Measurements from ENCODE around the gene UGT1A8.

Gene UGT1A8

GRCh38 chr2:233706720-233707119, 89.3 kb downstream of the UGT1A8 start:
- Histone ChIP-seq H3K27ac (ENCODE audit: insufficient read depth, low read length, poor library complexity, severe bottlenecking) (no peak overlapping the region), H3K9me3 (ENCODE audit: control insufficient read depth, low read length) (no peaks in the 10 kb centered on the region)

GRCh38 chr2:233707940-233708644, 90.7 kb downstream of the UGT1A8 start:
- no peak for DNase-seq
- no peaks in the 10 kb centered on the region for H3K36me3 ChIP-seq (ENCODE audit: control insufficient read depth, insufficient read depth, low read length)
- no peaks in the 10 kb centered on the region for H3K9me3 ChIP-seq (ENCODE audit: control insufficient read depth, low read length)
- H3K27me3 ChIP-seq (replicated peaks; ENCODE audit: control insufficient read depth, insufficient read depth, low read length, poor library complexity, severe bottlenecking), result peaks cover 8% of the 10 kb centered on the region
- no peaks in the 10 kb centered on the region for H3K4me1 ChIP-seq (ENCODE audit: control insufficient read depth, insufficient read depth, low read length, poor library complexity, severe bottlenecking)
- no peak overlapping the region for H3K27ac ChIP-seq (ENCODE audit: insufficient read depth, low read length, poor library complexity, severe bottlenecking)
- no peak overlapping the region for H3K4me3 ChIP-seq (ENCODE audit: insufficient read depth, low read depth, low read length, poor library complexity, severe bottlenecking)

More at GRCh38 chr2:233706720-233707119, 89.3 kb downstream of the UGT1A8 start:
- H3K4me3 ChIP-seq (ENCODE audit: insufficient read depth, low read depth, low read length, poor library complexity, severe bottlenecking), result no peak overlapping the region
- H3K27me3 ChIP-seq (replicated peaks; ENCODE audit: control insufficient read depth, insufficient read depth, low read length, poor library complexity, severe bottlenecking), result peaks cover 5% of the 10 kb centered on the region
- no peaks in the 10 kb centered on the region for H3K4me1 ChIP-seq (ENCODE audit: control insufficient read depth, insufficient read depth, low read length, poor library complexity, severe bottlenecking)
- H3K36me3 ChIP-seq (ENCODE audit: control insufficient read depth, insufficient read depth, low read length), result no peaks in the 10 kb centered on the region
- DNase-seq, result no peak

GRCh38 chr2:233708942-233709341, 91.5 kb downstream of the UGT1A8 start:
- H3K4me3 ChIP-seq (ENCODE audit: insufficient read depth, low read depth, low read length, poor library complexity, severe bottlenecking), result no peak overlapping the region
- H3K27me3 ChIP-seq (replicated peaks; ENCODE audit: control insufficient read depth, insufficient read depth, low read length, poor library complexity, severe bottlenecking), result peaks cover 7% of the 10 kb centered on the region
- no peaks in the 10 kb centered on the region for H3K36me3 ChIP-seq (ENCODE audit: control insufficient read depth, insufficient read depth, low read length)
- no peaks in the 10 kb centered on the region for H3K4me1 ChIP-seq (ENCODE audit: control insufficient read depth, insufficient read depth, low read length, poor library complexity, severe bottlenecking)
- no peak for DNase-seq
- no peak overlapping the region for H3K27ac ChIP-seq (ENCODE audit: insufficient read depth, low read length, poor library complexity, severe bottlenecking)
- H3K9me3 ChIP-seq (ENCODE audit: control insufficient read depth, low read length), result no peaks in the 10 kb centered on the region

GRCh38 chr2:233711312-233712008, 94.0 kb downstream of the UGT1A8 start:
- no peak overlapping the region for H3K27ac ChIP-seq (ENCODE audit: insufficient read depth, low read length, poor library complexity, severe bottlenecking)
- H3K4me1 ChIP-seq (ENCODE audit: control insufficient read depth, insufficient read depth, low read length, poor library complexity, severe bottlenecking), result no peaks in the 10 kb centered on the region
- H3K36me3 ChIP-seq (ENCODE audit: control insufficient read depth, insufficient read depth, low read length), result no peaks in the 10 kb centered on the region
- H3K9me3 ChIP-seq (ENCODE audit: control insufficient read depth, low read length), result no peaks in the 10 kb centered on the region
- peak in 2 of 3 donors; percentile 17 to 36 for DNase-seq
- peaks cover 5% of the 10 kb centered on the region for H3K27me3 ChIP-seq (replicated peaks; ENCODE audit: control insufficient read depth, insufficient read depth, low read length, poor library complexity, severe bottlenecking)
- no peak overlapping the region for H3K4me3 ChIP-seq (ENCODE audit: insufficient read depth, low read depth, low read length, poor library complexity, severe bottlenecking)

- Histone ChIP-seq H3K27me3 (replicated peaks; ENCODE audit: control insufficient read depth, insufficient read depth, low read length, poor library complexity, severe bottlenecking) (peaks cover 5% of the 10 kb centered on the region), H3K4me3 (ENCODE audit: insufficient read depth, low read depth, low read length, poor library complexity, severe bottlenecking) (no peak within 1 kb of the TSS), H3K9me3 (ENCODE audit: control insufficient read depth, low read length) (no peaks in the 10 kb centered on the region), H3K27ac (ENCODE audit: insufficient read depth, low read length, poor library complexity, severe bottlenecking) (no peak within 1 kb of the TSS), H3K36me3 (ENCODE audit: control insufficient read depth, insufficient read depth, low read length) (no peaks in the 10 kb centered on the region), H3K4me1 (ENCODE audit: control insufficient read depth, insufficient read depth, low read length, poor library complexity, severe bottlenecking) (no peaks in the 10 kb centered on the region)
- DNase-seq, result no peak
These were observed 95.3 kb downstream of the UGT1A8 start, which contains the start of gene UGT1A5 for GRCh38 chr2:233712611-233713261. TSS of gene UGT1A5 (plus strand) at chr2:233712907. CDS start at chr2:233712992, 85 bp downstream.

- no peaks in the 10 kb centered on the region for H3K4me1 ChIP-seq (ENCODE audit: control insufficient read depth, insufficient read depth, low read length, poor library complexity, severe bottlenecking)
- DNase-seq, result no peak
- H3K36me3 ChIP-seq (ENCODE audit: control insufficient read depth, insufficient read depth, low read length), result no peaks in the 10 kb centered on the region
- H3K27me3 ChIP-seq (replicated peaks; ENCODE audit: control insufficient read depth, insufficient read depth, low read length, poor library complexity, severe bottlenecking), result peaks cover 5% of the 10 kb centered on the region
- H3K4me3 ChIP-seq (ENCODE audit: insufficient read depth, low read depth, low read length, poor library complexity, severe bottlenecking), result no peak overlapping the region
- H3K27ac ChIP-seq (ENCODE audit: insufficient read depth, low read length, poor library complexity, severe bottlenecking), result no peak overlapping the region
- no peaks in the 10 kb centered on the region for H3K9me3 ChIP-seq (ENCODE audit: control insufficient read depth, low read length)
These were observed 95.8 kb downstream of the UGT1A8 start for GRCh38 chr2:233713262-233713615.

- Histone ChIP-seq H3K27ac (ENCODE audit: insufficient read depth, low read length, poor library complexity, severe bottlenecking) (no peak overlapping the region), H3K9me3 (ENCODE audit: control insufficient read depth, low read length) (no peaks in the 10 kb centered on the region), H3K4me1 (ENCODE audit: control insufficient read depth, insufficient read depth, low read length, poor library complexity, severe bottlenecking) (no peaks in the 10 kb centered on the region), H3K4me3 (ENCODE audit: insufficient read depth, low read depth, low read length, poor library complexity, severe bottlenecking) (no peak overlapping the region), H3K27me3 (replicated peaks; ENCODE audit: control insufficient read depth, insufficient read depth, low read length, poor library complexity, severe bottlenecking) (peaks cover 2% of the 10 kb centered on the region), H3K36me3 (ENCODE audit: control insufficient read depth, insufficient read depth, low read length) (no peaks in the 10 kb centered on the region)
- DNase-seq, result no peak
These were observed 96.7 kb downstream of the UGT1A8 start for GRCh38 chr2:233714121-233714520.

GRCh38 chr2:233718552-233718951, 101.1 kb downstream of the UGT1A8 start, which contains the start of gene UGT1A4:
TSS of gene UGT1A4 (plus strand) at chr2:233718736. CDS start at chr2:233718821, 85 bp downstream.
- H3K4me1 ChIP-seq (ENCODE audit: control insufficient read depth, insufficient read depth, low read length, poor library complexity, severe bottlenecking), result no peaks in the 10 kb centered on the region
- no peak within 1 kb of the TSS for H3K4me3 ChIP-seq (ENCODE audit: insufficient read depth, low read depth, low read length, poor library complexity, severe bottlenecking)
- no peak for DNase-seq
- H3K9me3 ChIP-seq (ENCODE audit: control insufficient read depth, low read length), result no peaks in the 10 kb centered on the region
- no peaks in the 10 kb centered on the region for H3K27me3 ChIP-seq (replicated peaks; ENCODE audit: control insufficient read depth, insufficient read depth, low read length, poor library complexity, severe bottlenecking)
- no peak within 1 kb of the TSS for H3K27ac ChIP-seq (ENCODE audit: insufficient read depth, low read length, poor library complexity, severe bottlenecking)
- H3K36me3 ChIP-seq (ENCODE audit: control insufficient read depth, insufficient read depth, low read length), result no peaks in the 10 kb centered on the region

- H3K27ac ChIP-seq (ENCODE audit: insufficient read depth, low read length, poor library complexity, severe bottlenecking), result no peak within 1 kb of the TSS
- H3K9me3 ChIP-seq (ENCODE audit: control insufficient read depth, low read length), result no peaks in the 10 kb centered on the region
- no peak for DNase-seq
- H3K27me3 ChIP-seq (replicated peaks; ENCODE audit: control insufficient read depth, insufficient read depth, low read length, poor library complexity, severe bottlenecking), result no peaks in the 10 kb centered on the region
- H3K4me3 ChIP-seq (ENCODE audit: insufficient read depth, low read depth, low read length, poor library complexity, severe bottlenecking), result no peak within 1 kb of the TSS
- H3K36me3 ChIP-seq (ENCODE audit: control insufficient read depth, insufficient read depth, low read length), result no peaks in the 10 kb centered on the region
- no peaks in the 10 kb centered on the region for H3K4me1 ChIP-seq (ENCODE audit: control insufficient read depth, insufficient read depth, low read length, poor library complexity, severe bottlenecking)
These were observed 111.4 kb downstream of the UGT1A8 start, which contains the start of gene UGT1A3 for GRCh38 chr2:233728723-233729301. TSS of gene UGT1A3 (plus strand) at chr2:233729042. CDS start at chr2:233729127, 85 bp downstream.

Measured in effector memory CD4-positive, alpha-beta T cell (primary cell).